ENCODE measurements around the gene NRXN3. TPM values are rescaled to one million over a fixed set of nuclear protein-coding genes. Genes with fewer than 3 reads are reported as not detected.
"Not testable (repeated sequence)": the region's sequence is repeated elsewhere in the genome, so short reads cannot be mapped to it uniquely, and the experiment has no call there.

The NRXN3 gene
- total RNA-seq, 1 experiment from 2014 or later, result 1.1 TPM

DNA sequence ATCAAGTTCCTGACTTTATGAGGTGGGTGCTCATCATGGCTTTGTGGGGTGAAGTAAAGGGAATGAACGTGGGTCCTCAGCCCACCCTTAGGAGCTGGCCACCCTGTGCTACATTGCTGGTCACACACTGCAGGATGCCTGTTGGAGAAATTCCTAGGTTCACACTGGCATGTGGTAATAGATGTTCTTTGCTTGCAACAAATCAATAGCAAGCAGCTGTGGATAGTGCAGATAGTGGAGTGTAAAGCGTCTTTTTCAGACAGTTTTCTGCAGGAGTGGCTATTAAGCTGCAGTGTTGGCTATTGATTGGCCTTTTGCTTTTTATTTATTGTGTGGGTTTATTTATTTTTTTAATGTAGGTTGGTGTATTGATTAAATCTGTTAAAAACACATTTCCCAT lies 822.7 kb downstream of the NRXN3 start:
- no peak for DNase-seq (ENCODE audit: low read depth)

DNA sequence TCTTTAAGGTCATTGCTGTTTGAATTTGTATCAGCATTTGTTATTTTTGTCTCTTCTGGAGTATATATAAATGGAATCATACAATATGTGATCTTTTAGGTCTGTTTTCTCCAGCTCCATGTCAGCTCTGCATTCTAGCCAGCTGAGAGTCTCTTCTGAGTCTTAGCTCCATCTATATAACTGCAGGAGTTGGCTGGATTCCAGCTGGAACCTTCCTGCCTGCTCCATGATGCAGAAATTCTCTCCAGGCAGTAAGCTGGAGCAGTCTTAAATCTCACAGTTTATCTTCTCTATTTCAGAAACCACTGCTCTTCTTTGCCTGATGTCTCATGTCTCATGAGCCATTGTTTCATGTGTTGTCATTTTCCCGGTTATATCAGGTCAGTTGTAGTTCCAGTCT lies 827.6 kb downstream of the NRXN3 start:
- peak; percentile 21 for DNase-seq (ENCODE audit: low read depth)

DNA sequence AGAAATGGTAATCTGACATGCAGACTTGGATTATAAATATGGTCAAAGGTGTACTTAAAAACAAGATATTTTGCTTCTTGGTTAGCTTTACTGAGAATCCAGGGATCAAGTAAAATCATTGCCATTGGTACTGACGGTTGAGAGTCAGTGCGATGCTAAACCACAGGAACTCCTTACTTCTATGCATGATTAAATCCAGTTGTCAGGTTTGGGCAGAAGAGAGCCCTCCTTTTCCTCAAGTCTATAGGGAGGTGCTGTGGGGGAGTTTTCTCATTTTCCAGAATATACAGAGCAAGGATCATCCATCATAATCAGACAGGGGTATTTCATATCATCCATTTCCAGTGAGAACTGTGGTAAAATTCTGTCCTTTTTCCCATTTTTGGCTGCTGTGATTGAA lies 839.1 kb downstream of the NRXN3 start:
- DNase-seq (ENCODE audit: low read depth), result no peak

DNA sequence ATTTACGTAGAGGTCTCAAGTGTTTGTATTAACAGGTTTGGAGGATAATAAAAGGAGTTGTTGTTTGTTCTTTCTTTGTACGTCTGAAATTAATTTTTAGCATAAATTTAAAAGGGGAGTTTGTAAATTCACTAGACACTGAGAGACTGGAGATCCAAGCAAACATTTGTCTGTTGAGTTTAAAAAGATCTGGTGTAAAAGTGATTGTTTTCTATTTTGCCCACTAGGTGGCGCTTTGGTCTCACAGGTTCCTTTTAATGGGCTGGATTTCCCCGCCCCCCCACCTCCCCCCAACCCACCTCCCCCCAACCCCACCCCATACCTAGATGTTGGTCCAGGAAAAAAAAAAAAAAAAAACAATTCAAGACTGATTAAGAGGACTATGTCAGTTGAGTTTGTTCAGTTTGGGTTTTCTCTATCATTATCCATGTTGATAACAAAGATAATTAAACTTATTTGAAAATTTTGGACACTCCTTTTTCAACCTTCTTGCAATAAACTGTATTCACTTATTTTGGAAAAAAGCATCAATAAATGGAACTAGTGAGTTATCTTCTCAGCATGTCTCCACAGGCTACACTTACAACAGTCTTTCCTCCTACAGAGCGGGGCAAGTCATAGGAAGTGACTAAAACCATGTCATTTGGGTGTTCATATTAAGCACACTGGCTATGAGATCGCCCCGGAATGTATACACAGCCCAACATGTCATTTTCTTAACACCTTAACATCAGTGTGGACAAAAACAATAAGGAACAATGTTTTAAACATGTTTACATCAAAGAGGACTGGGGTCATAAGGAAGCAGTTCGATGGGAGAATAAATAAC lies 841.1 kb downstream of the NRXN3 start:
- peak; percentile 65 for DNase-seq (ENCODE audit: low read depth)

DNA sequence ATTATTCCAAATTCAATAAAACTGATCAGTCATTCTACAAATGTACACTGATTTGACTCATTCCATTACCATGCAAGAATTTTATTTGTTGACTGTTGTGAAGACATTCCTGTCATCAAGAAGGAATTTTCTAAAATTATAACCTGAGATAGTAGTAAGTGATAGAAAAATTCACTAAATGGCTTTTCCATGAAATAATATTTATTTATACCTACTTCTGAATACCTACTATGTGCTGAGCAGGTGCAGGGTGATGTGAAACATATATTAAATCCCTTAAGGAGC lies 841.7 kb downstream of the NRXN3 start:
- DNase-seq (ENCODE audit: low read depth), result peak; percentile 42

DNA sequence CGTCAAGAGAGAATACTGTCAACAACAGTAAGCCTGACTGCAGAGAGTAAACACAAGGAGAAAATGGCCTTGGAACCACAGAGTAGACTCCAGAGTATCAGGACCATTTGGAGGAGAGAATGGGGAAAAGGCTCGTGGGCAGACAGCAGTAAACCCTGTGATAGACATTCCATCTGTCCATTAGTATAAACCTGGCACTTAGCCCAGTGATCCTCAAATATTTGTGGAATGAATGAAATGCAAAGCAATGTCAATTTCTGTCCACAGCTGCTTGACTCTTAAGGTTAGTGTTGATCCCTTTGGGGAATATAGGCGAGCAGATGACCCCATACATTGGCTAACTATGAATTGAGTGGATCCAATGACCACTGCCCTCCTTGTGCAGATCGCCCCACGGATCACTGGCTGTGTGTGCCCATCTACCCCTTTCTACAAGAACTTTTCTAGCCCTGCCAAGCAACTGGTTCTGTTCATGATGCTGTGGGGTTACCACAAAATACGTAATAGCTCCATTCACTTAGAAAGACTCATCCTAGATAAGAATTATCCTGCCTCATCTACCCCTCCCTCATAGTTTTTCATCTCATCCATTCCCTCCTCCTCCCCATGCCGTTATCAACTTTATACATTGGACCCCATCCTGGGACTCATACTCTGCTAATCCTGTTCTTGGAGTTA lies 846.8 kb downstream of the NRXN3 start:
- peak; percentile 88 for DNase-seq (ENCODE audit: low read depth)

DNA sequence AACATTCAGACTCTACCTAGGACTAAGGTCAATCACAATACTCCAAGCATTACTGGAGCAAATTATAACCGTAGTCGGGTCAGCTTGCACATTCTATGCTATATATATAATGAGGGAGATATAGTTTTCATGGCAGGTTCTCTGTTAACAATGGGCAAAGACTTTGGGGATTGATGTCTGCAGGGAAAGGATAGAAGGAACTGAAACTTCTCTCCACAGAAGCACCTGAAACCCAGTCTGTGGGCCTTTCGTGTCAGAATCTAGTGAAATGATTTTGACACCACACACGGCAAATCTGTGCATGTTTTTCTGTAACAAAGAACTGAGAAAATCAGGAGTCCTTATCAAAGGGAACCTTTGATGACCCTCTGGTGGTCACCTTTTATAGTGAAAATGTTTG lies 847.4 kb downstream of the NRXN3 start:
- no peak for DNase-seq (ENCODE audit: low read depth)

DNA sequence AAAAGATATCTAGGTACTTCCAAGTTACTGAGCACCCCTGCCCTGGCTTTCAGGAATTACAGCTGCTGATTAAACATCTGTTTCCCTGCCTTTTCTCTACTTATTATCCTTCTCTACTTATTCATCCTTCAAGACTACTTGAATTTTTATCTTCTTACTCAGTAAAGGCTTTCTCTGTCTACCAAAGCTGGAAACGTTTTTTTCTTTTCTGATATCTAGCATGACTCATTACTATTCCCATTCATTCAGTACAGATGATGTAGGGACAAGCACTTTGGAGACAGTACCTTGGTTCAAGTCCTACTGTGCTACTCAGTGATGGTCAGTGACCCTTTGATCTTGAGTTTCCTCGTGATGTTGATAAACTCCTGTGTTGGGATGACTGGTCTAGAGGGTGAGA lies 848.7 kb downstream of the NRXN3 start:
- DNase-seq (ENCODE audit: low read depth), result peak; percentile 46

DNA sequence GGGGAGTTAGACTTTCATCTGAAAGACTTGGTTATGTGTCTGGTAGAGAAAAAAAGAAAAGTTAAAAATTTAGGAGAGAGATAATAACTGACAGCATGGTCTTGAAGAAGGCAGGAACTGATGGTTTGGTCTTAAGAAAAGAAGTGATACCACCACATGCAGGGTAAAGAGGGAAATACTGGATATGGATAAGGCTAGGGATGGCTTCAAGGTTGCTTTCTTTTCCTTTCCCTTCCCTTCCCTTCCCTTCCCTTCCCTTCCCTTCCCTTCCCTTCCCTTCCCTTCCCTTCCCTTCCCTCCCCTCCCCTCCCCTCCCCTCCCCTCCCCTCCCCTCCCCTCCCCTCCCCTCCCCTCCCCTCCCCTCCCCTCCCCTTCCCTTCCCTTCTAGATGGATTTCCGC lies 849.7 kb downstream of the NRXN3 start:
- not testable (repeated sequence) for DNase-seq (ENCODE audit: low read depth)

DNA sequence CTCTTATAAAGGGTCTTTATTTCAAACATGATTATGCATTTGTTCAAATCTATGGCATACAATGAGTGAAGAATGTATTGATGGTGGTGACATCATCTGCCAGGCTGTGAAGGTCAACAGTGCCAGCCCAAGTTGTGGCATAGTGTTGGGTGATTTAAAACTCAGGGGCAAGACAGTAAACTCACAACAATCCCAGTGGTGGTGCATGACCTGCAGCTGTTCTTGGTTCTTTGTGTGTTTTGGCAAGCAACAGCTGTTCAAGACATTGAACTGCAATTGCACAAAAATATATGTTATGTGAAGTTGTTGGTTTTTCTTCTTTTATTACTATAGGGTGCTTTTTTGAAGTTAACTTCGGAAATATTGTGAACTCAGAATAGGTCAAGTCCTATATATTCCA lies 851.6 kb downstream of the NRXN3 start:
- DNase-seq (ENCODE audit: low read depth), result no peak

DNA sequence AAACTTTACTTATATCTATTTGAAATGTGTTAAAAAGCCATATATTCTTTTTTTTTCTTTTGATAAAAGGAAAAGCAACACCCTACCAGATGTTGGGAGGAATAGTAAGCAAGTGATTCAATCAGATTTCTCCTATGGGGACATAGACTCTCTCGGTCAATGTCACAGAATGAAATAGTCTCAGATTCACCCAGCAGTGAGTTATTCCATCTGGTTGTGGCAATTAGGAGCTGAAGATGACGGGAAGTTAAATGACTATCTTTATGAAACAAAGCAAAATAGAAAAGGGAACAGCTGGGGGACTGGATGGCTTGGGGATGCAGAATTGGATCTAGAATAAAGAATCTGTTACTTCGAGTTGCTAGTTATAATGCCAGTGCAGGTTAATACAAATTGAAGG lies 857.0 kb downstream of the NRXN3 start:
- DNase-seq (ENCODE audit: low read depth), result no peak

DNA sequence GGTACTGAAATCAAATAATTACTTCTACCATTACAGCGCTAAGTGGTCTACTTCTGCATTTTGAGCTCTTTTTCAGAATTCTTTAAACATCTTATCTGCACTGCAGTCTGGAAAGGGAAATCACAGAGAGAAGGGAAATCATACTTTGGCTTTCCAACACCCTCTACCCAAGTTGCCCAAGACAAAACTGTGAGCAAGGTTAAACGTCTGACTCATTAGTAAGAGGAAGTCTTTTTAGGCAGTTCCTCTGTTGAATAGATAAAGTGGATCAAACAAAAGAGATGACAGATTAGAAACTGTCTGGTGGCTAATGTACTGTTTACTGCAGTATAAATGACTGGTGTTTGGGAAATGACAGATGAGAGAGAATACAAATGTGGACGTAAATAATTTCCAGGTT lies 858.1 kb downstream of the NRXN3 start:
- peak; percentile 4 for DNase-seq (ENCODE audit: low read depth)

DNA sequence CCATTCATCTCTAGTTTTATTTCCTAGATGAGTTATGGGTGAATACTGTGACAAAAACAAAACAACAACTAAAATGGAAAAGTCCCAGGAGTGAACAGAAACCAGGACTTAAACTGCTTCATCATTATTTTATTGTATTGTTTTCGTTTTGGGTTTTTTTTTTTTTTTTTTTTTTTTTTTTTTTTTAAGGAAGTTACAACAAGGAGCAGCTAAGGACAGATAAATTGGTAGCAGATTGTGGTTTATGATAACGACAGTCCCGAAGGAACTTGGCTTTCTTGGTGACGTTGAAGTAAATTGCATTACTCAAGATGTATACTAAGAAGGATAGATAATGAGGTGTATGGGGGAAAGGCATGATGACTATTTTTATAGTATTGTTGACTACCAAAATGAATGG lies 866.3 kb downstream of the NRXN3 start:
- peak; percentile 25 for DNase-seq (ENCODE audit: low read depth)

DNA sequence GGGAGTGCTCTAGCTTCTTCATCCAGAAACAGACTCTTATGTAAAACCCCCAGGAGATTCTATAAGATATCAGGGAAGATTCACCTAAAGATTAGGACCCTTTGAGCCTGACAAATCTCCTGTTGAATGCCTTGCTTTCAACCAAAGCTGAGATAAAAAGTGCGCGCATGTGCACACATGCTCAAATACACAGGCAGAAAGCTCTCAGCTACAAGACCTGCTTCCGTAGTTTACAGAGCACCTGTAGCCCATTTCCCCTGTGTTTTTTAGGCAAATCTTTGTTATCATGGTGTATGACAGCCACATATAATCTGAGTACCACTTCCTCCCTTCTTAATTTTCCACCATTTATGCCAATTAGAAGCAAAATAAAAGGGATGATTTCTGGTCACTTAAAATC lies 866.9 kb downstream of the NRXN3 start:
- no peak for DNase-seq (ENCODE audit: low read depth)

DNA sequence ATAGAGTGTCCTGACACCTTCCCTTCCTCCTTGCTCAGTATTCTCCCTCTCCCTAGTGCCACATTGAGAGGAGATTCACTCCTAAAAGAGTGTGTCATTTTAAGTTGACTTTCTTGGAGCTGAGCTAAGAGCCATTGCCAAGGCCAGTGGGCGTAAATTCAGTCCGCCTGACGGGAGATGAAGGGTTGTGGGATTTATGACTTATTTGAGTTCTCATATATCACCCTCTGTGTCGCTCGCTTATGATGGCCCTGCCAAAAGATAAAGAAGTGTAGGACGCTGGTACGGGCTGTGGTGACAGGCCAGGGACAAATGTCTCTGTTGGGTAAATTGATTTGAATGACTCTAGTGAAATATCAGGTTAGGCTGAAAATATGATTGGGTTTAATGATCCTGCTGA lies 867.4 kb downstream of the NRXN3 start:
- no peak for DNase-seq (ENCODE audit: low read depth)

DNA sequence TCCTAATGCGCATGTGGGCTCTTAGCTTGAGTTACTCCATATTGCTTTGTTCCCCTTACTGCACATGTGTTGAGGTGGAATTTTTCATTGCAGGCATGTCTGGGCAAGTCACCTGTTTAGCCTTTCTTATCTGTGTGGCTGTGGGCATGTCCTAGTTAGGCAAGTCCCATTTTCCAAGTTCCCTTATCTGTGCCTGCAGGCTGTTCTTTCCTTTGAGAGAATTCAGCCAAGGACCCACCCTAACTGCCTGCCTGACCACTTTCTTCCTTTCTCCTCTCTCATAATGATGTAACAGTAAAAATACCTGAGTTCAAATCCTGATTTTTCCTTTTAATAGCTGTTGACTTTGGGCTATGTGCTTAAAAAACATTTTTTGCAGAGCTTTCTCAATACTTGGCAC lies 870.6 kb downstream of the NRXN3 start:
- DNase-seq (ENCODE audit: low read depth), result no peak

DNA sequence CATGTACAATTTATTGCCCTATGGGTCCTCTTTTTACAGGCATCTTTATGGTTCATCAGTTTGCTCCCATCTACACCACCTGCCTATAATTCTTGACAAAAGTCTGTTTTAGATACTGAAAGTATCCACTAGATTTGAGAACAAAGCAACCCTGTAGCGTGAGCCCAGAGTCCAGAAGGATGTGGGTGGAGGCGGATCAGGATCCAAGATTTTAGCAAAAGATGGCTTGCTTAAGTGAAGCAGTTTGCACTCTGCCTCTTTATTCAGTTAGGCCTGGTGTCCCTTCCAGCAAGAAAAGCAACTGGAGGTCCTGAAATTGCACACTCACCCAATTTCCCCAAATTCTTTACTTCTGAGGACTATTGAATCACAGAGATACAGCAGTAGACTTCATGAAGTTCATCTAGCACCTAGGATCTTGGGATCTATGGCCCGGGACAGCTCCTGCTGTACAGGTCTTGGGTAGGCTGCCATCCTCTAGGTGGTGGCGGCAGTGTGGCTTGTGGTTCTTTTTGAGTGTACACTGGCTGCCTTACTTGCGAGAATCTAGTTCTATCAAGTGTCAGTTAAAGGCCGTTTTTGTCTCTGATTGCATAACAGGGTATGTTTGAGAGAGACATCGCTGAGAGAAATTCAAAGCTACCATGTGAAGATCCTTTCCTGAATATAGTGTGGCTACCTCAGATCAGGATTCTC lies 873.2 kb downstream of the NRXN3 start:
- DNase-seq (ENCODE audit: low read depth), result no peak

DNA sequence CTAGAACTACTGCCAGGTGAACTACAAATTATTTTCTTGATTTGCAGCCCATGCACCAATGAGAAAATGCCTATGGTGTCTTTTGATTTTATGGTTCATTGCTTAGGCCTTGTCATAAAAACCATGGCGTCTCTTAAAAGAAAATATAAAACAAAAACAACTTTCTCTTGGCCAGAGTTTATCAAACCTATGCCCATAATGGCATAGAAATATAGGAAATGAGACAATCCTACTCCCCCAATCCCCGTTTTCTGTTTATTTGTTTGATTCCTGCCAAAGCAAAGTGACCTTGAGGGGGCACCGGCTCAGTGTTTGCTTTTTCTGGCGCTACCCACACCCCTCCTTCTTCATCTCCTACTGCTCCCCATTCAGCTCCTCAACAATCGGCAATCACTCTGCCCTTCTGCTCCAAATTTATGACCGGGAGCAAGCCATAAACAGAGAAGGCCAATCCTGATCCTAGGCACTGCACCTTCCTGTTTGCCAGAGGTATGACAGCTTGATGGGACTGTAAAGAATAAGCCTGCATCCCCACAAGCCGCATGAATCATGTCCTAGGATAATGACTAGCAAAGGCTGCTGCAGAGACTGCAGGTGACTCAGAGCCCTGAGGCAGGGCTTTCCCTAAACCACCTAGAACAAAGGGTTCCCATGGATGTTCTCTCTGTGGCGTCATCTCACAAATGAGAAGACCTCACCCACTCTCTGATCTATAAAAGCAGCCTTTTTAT lies 874.9 kb downstream of the NRXN3 start:
- peak; percentile 96 for DNase-seq (ENCODE audit: low read depth)

DNA sequence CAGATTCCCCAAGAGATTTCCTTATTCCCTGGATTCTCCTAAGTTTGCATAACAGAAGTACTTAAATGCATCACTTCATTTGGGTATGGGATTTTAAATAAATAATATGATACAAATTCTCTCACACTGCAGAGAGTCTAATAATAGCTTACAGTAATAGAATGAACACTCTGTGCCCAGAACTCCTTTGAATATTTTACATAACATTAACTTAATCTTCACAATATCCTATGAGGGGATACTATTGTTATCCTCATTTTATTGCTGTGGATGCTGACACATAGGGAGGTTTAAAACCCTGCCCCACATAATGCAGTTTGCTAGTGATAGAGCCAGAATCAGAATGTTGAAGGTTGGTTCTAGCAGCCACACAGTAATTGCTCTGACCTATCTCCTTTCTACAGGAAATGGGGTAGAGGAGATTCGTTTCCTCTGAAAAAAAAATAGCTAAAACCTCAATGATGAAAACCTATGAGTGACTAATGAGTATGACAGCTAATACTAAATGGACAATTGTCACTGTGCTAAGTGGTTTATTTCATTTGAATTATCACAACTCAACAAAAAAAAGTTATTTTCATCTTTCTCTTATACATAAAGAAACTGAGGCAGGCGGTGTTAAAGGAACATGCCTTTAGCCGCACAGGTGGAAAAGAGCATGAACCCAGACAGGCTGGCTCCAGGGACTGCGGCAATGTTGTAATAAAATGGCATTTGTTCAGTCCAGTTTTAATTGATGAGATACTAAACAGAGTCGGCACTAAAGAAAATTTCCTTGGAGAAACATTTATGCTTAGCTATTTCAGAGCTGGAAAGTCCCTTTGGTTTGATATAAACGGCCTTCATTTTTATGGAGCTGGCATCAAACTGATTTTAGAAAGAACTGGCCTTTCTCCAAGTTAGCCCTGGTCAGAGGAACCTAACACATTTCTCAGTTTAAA lies 880.9 kb downstream of the NRXN3 start:
- DNase-seq (ENCODE audit: low read depth), result peak; percentile 32

DNA sequence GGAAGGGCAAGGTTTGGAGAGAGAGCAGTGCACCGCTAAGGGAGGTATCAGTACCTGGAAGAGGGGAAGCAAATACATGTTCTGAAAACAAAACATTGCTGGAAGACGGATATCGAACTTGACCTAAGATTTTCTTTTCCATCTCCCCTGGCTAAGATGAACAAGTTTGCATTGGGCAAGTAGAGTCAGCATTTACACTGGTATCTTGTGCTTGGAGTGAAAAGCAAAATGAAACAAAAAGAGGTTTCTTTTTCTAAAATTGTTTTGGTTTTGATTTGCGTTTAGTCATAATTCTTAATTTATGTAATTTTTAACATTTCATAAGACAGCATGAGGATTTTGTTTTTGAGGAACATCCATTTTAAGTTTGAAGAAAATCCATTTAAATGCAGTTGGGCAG lies 881.6 kb downstream of the NRXN3 start:
- no peak for DNase-seq (ENCODE audit: low read depth)

DNA sequence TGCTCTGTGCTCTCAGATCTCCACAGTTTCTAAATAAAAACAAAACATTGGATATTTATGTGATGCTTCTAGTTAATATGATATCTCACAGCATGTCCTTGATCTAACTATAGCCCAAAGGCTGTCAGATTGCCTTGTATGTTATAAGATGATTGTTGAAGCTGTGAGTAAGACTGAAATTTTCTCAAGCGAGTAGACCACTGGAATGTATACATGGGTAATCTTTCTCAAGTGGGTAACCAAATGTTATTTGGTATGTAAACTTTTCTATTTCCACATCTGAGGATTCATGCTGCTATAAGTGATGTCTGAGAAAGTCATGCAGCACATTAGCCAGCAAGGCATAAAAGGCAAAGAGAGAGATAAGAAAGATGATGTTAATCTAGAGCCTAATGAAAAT lies 886.7 kb downstream of the NRXN3 start:
- peak; percentile 54 for DNase-seq (ENCODE audit: low read depth)

Measured in M059J (cell line).